SKM-1 treated with dmso at 0.1 percent for 144 hours (cell line): ENCODE measurements around the gene APOBEC3G.

Experiments
- DNase-seq: peaks from one replicate; lab custom pipeline; 2025; ENCODE audit not compliant: unreplicated experiment; lab: John Stamatoyannopoulos, UW

The APOBEC3G gene

DNA sequence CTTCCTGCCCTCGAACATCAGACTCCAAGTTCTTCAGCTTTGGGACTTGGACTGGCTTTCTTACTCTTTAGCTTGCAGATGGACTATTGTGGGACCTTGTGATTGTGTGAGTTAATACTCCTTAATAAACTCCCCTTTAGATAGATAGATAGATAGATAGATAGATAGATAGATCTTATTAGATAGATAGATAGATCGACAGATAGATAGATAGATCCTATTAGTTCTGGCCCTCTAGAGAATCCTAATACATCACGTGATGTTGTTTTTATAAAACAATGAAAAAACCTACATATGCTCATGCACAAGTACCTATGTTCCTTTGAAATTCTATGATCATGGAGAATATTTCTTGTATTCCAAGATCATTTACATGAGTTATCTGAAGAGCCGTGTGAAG, 43.9 kb downstream of the APOBEC3G start:
- no peak for DNase-seq

DNA sequence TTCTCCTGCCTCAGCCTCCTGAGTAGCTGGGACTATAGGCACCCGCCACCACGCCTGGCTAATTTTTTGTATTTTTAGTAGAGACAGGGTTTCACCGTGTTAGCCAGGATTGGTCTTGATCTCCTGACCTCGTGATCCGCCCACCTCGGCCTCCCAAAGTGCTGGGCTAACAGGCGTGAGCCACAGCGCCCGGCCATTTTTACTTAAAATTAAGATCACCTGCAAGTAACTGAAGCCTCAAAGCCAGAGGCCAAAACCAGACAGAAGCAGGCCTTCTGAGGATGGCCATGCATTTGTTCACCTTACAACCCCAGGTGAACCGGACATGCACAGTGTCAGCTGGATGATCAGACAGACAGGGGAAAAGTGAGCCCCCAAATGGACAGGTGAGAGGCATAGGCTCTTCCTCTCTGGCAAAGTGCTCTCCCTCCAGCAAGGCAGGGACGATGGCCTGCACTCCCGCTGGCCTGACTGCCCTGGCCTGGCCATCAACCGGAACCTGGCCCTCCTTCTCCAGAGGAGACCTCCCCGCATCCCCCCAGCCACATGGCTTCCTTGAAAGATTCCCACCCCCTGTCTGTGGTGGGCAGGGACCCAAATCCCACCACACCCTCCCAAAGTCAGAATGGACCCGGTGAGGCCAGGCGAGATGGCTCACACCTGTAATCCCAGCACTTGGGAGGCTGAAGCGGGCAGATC, 45.8 kb downstream of the APOBEC3G start:
- DNase-seq: no peak

GRCh38 chr22:39123751-39124581, 46.9 kb downstream of the APOBEC3G start:
- DNase-seq: no peak

DNA sequence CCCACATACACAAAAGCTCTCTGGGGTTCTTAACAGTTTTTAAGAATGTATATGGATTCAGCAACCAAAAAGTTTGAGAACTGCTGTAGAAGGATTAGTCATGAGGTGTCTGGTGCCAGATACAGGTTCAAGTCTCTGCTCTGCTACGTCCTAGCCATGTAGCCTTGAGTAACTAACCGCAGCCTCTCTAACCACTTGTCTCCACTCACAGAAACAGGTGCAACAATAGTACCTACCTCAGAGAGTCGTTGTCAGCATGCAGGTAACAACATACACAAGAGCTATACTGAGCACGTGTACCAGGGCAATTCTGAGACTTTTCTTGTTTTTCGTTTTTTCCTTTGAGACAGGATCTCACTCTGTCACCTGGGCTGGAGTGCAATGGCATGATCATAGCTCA, 48.5 kb downstream of the APOBEC3G start:
- DNase-seq: no peak

- no peak for DNase-seq
Observed at GRCh38 chr22:39128508-39128907, 51.4 kb downstream of the APOBEC3G start.

GRCh38 chr22:39129081-39129480, 52.0 kb downstream of the APOBEC3G start:
- DNase-seq: no peak

DNA sequence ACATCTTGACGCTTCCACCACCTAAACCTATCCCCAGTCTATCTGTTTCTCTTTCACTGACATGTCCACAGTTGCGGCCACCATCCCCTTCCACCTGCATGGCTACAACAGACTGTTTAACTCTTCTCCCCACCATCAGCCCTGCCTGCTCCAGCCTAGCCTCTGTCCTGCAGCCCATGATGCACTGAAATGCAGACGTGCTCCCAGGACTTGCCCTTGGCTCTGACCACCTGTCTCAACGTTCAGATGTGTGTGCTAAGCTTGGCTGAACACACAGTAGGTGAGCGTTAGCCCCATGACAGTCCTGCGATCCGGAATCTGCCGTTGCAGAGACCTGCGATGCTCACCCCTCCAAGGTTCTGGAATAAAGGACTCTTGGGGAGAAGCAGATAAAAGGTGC, 52.7 kb downstream of the APOBEC3G start:
- DNase-seq: no peak

GRCh38 chr22:39130152-39130704, 53.2 kb downstream of the APOBEC3G start:
- no peak for DNase-seq

DNA sequence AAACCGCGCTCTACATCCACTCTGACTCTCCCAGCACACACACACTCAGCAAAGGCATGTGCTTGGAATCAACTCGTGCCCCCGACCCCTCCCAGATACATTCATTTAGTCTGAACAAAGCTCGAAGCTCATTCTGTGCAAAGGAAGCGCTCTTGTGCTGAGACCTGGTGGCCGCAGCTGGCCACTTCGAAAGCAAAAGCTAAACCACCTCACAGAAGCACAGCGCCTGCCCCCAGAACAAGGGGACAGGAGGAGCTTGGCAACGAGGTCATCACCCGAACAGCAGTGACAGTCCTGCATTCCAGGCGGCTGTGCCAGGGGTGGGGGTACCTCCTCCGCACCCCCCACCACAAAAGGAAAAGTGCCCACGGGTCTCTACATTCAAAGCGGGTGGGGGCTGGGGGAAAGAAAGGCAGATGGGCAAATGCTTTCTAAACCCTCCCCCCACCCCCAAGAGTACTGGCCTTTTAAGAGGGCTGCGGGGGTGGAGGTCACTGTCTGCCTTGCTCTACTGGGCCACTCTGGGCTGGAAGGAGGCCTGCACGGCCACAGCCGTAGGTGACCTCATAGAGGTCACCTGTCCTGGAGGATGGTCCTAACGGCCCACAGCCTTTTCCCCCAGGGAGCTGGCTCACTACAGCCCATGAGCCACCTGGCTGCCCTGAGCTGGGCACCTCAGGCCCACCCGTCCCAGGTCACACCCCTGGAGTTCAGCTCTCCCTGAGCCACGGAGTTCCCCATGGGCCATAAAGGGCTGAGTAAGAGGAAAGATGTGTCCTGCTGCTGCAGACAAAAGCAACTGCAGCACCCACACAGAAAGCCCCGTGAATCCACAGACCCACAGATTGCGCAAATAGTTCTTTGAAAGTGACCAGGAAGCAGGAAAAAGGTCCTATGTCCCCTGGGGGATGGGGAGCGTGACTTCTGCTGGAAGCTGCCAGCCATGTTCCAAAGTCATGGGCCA, 54.1 kb downstream of the APOBEC3G start:
- no peak for DNase-seq

DNA sequence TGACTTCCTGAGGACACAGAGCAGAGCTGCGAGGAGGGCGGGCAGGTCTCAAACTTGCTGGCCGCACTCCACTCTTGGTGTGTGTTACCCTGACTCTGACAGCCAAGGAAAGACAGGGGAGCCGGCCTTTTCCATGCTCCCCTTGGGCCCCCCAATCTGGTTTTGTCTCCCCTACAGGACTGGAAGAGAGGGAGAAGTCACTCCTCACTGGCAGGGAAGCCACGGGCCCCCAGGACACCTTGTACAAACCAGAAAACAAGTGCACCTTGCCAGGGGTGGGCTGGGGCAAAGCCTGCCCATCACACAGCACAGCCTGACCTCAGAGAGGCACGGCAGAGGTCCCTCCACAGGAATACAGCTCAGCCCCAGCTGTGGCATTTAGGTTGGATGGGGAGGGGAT, 55.2 kb downstream of the APOBEC3G start:
- DNase-seq: no peak

DNA sequence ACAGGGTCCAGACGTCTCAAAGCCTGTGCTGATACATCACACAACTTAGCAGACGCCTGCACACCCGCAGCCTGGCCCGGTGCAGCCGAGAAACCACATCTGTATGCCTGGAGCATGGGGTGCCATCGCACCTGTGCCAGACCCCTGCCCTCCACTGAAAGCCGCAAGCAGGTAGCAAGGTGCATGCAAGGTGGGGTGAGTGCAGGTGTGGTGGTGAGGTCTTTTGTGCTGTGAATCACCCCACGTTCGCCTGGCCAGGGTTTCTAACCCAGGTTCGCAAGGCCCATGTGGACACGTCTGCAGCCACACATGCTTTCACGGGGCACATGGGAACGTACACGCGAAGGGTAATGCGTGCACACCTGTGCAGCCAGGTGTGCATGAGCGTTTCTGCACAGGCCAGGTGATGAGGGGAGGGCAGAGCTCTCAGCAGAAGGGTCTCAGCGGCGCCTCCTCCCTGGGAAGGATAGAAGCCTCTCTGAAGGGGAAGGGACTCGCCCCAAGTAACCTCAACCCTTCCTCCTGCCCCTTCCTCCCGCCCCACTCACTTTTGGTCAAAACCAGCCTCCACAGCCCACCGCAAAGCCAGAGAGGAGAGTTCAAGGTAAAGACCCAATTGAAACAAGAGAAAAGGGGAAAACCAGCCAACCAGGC, 55.9 kb downstream of the APOBEC3G start:
- DNase-seq: no peak

DNA sequence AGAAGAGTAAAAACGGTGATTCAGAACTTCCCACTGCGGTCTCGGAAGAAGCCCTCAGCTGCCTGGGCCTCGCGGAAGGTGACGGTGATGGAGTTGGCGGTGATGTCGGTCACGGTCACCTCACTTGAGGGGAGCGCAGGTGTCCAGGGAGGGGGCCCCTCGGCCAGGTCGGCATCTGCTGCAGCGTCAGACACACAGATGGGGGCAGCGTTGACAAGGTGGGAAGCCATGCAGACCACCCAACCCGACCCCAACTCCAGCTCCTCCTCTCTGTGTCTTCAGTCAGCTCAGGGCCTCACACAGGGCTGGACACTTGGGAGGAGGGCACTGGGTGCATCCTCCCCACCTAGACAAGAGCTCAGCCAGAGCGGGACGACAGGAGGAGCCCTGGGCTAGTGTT, 56.8 kb downstream of the APOBEC3G start:
- DNase-seq: no peak

DNA sequence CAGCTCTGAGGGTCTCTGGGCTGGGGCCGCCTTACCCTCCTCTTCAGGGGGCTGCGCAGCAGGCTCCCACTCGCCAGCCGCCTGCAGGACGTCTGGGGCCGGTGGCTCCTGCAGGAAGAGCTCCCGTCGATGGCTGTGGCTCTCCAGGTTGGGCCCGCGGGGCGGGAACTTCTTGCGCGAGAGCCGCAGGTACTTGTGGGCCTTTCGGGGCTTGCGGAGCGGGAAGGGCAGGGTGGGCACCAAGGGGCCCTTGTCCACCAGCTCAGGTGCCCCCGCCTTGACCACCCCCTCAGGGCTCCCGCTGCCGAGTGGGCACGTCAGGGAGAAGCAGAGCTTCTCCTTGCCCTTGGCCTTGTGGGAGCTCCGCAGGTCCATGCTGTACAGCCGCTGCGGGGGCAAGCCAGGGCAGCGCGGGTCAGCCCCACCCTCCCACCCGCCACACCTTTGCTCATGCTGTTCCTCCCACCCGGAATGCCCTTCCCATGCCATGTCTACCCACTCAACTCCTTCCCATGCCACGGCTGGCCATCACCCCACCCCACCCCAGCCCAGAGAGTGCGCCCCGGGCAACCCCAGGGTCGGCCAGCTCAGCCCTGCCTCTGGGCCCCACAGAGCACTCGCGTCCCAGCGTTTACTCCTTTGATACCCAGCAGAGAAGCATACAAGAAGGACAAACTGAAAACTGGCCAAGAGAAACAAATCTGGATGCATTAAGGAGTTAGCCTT, 57.5 kb downstream of the APOBEC3G start:
- DNase-seq: no peak

- no peak for DNase-seq
Observed at GRCh38 chr22:39135092-39135896, 58.2 kb downstream of the APOBEC3G start.

GRCh38 chr22:39136317-39136716, 59.2 kb downstream of the APOBEC3G start:
- no peak for DNase-seq
